ENCODE measurements around the gene RPL37.
"Not testable (repeated sequence)": the region's sequence is repeated elsewhere in the genome, so short reads cannot be mapped to it uniquely, and the experiment has no call there.

The RPL37 gene

GRCh38 chr5:40794340-40794739 lies 40.7 kb downstream of the RPL37 start:
- not testable (repeated sequence) for DNase-seq

DNA sequence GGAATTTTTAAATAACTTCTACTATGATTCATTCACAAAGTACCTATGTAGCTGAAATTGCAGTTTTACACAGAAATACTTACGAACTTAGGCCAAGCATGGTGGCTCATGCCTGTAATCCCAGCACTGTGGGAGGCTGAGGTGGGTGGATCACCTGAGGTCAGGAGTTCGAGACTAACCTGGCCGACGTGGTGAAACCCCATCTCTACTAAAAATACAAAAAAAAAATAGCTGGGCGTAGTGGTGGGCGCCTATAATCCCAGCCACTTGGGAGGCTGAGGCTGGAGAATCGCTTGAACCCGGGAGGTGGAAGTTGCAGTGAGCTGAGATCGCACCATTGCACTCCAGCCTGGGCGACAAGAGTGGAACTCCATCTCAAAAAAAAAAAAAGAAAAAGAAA lies 42.3 kb downstream of the RPL37 start:
- not testable (repeated sequence) for DNase-seq

DNA sequence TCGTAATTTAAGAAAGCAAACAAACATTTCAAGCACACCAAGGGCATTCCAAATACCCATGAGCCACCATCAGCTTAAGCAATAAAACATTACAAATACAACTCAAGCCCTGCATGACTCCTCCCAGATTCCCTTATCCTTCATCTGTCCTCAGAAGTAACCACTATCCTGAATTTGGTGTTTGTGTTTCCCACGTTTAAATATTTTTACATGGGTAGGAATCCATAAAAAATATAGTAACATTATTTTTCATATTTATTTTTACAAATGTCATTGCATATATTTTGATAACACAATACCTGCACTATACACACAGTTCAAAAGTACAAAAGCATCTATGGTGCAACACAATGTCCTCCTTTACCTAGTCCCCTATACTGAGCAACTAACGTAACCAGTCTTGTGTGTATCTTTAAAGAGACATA lies 43.3 kb downstream of the RPL37 start:
- no peak for DNase-seq

GRCh38 chr5:40790947-40791593 lies 44.0 kb downstream of the RPL37 start:
- no peak for DNase-seq

DNA sequence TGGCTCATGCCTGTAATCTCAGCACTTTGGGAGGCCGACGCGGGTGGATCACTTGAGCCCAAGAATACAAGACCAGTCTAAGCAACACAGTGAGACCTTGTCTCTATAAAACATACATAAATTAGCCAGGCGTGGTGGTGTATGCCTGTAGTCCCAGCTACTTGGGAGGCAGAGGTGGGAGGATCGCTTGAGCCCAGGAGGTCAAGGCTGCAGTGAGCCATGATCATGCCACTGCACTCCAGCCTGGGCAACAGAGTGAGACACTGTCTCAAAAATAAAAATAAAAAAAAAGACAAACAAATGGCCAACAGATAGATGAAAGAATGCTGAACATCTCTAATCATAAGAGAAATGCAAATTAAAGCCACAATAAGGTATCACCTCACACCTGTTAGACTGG lies 46.1 kb downstream of the RPL37 start:
- not testable (repeated sequence) for DNase-seq

DNA sequence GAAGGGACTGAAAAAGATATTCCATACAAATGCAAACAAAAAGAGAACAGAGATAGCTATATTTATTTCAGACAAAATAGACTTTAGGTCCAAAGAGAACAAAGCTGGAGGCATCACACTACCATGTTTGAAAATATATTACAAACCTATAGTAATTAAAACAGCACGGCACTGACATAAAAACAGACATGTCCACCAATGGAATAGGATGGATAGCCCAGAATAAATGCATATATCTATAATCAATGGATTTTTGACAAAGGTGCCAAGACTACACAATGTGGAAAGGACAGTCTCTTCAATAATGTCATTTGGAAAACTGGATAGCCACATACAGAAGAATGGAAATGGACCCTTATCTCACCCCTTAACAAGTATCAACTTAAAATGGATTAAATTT lies 47.0 kb downstream of the RPL37 start:
- DNase-seq = no peak

GRCh38 chr5:40786664-40787063 lies 48.4 kb downstream of the RPL37 start:
- DNase-seq = not testable (repeated sequence)

GRCh38 chr5:40784916-40785315 lies 50.1 kb downstream of the RPL37 start:
- no peak for DNase-seq

GRCh38 chr5:40784027-40784653 lies 50.9 kb downstream of the RPL37 start:
- no peak for DNase-seq

DNA sequence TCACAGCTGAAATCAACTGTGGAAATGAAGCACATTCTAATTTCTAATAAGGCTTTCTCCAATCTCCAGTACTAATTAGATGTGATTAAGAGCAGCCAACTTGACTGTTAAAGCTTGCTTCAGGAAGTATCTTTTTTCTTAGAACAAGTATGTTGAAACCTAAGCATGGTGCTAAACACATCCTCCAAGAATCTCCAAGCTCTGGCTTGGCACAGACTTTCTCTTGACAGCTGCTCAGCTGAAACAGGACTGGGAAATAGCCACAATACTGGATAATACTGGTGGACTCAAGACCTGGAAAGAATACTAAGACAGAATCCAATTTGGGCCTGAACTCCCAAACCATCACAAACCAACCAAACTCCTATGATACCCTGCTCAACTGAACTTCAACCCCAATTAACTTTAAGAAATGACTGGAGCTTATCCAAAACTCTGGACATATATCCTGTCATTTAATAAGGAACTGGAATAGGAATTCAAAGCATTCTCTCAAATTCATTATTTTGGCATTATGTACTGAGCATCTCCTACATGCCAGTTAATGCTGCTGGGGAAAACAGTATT lies 53.1 kb downstream of the RPL37 start:
- no peak for DNase-seq

- no peak for DNase-seq
These were observed 54.2 kb downstream of the RPL37 start for GRCh38 chr5:40780858-40781257.

GRCh38 chr5:40780199-40780598 lies 54.8 kb downstream of the RPL37 start:
- DNase-seq = no peak

DNA sequence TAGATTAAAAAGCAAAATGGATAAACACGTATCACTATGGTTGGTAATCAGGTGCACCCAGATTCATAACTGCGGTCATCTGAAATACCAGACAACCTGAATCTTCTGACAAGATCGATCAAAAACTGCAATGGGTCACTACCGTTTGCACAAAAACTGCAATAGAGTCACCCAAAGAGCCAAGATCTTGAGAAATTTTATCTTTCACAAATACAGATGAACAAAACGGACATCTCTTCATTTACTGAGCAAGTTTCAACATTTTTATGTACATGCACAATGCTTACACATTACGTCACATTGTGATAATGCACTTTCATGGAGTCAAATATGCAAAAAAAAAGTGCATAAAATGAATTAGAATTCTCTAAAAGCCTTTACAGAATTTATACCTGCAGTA lies 55.5 kb downstream of the RPL37 start:
- DNase-seq = no peak

- no peak for DNase-seq
These were observed 56.9 kb downstream of the RPL37 start for GRCh38 chr5:40778133-40778532.

- DNase-seq = no peak
These were observed 58.4 kb downstream of the RPL37 start for GRCh38 chr5:40776658-40776977.

DNA sequence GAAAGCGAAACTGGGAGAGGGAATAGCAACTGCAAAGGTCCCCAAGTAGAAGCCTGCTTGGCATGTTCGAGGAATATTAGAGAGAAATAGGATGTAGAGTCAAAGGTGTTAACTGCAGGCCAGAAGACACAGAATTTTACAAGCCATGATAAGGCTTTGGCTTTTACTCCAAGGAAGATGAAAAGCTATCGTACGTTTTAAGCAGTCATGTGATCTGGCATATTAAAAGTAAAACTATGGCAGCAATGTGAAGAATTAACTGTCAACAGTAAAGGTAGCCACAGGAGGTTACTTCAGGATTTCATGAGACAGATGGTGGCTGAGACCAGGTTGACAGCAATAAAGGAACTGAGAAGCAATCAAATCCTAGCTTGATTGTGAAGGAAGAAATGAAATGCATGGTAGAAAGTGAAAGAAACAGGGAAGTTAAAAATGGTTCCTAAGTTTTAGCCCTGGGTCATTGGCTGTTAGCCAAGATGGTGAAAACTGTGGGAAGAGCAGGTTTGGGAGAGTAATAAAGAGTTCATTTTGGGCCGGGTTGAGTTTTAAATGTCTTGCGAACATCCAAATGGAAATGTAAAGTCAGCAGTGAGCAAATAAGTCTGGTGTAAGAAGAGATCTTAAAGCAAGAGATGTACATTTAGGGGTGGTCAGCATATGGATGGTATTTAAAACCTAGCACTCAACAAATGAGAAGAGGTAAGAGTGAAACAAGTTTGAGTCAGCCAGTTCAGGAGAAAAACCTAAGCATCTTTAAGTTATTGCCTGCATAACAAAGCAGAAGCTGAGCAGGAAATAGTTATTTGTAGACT lies 59.0 kb downstream of the RPL37 start:
- no peak for DNase-seq

Data from activated CD4-positive, CD25-positive, alpha-beta regulatory T cell treated with anti-CD3 and anti-CD28 coated beads, Interleukin-2, amount 50 U/mL, for 72 hours (primary cell).